ENCODE results near the gene CSTF1. TPM values are rescaled to one million over a fixed set of nuclear protein-coding genes. Genes with fewer than 3 reads are reported as not detected.
"Not testable (repeated sequence)": the region's sequence is repeated elsewhere in the genome, so short reads cannot be mapped to it uniquely, and the experiment has no call there.

CSTF1 gene
- total and polyA plus RNA-seq, 2 experiments from 2014 or later = 15.4 to 34.8 TPM

- Histone ChIP-seq H4K20me1 (ENCODE audit: insufficient read depth, poor library complexity, severe bottlenecking) (no peaks in the 10 kb centered on the region), H2AFZ (no peak overlapping the region), H3K9me3 (ENCODE audit: low read depth) (no peaks in the 10 kb centered on the region), H3K9me2 (replicated peaks; ENCODE audit: insufficient read depth) (no peaks in the 10 kb centered on the region), H3K27me3 (no peaks in the 10 kb centered on the region), H3K4me1 (ENCODE audit: insufficient read depth) (no peaks in the 10 kb centered on the region), H3K4me2 (no peak overlapping the region), H3K36me3 (replicated peaks; ENCODE audit: insufficient read depth, low read depth) (no peaks in the 10 kb centered on the region), H3K79me2 (peaks cover 46% of the 10 kb centered on the region), H3K4me3 (no peak overlapping the region), H3K27ac (no peak overlapping the region)
- no peak for DNase-seq (ENCODE audit: low spot score)
- WGBS (ENCODE audit: low lambda C conversion rate, missing lambda C conversion rate) = 96% methylated on average over 4 of the region's 4 CpGs
- TF ChIP-seq EZH2phosphoT487 (IDR thresholded peaks at IDR 0.05; ENCODE audit: low read depth, severe bottlenecking, unreplicated experiment) (no peak), CTCF (IDR thresholded peaks at IDR 0.05; ENCODE audit: poor library complexity) (no peak), EZH2 (IDR thresholded peaks at IDR 0.05; ENCODE audit: borderline replicate concordance) (no peak)
These were observed 7.3 kb upstream of the CSTF1 start for GRCh38 chr20:56385130-56385529.

- no peak overlapping the region for H3K4me3 ChIP-seq
- H2AFZ ChIP-seq = no peak overlapping the region
- H3K27ac ChIP-seq = no peak overlapping the region
- no peaks in the 10 kb centered on the region for H3K9me2 ChIP-seq (replicated peaks; ENCODE audit: insufficient read depth)
- no peak for TF ChIP-seq EZH2phosphoT487 (IDR thresholded peaks at IDR 0.05; ENCODE audit: low read depth, severe bottlenecking, unreplicated experiment)
- TF ChIP-seq EZH2 (IDR thresholded peaks at IDR 0.05; ENCODE audit: borderline replicate concordance) = no peak
- no peak for TF ChIP-seq CTCF (IDR thresholded peaks at IDR 0.05; ENCODE audit: poor library complexity)
- no peaks in the 10 kb centered on the region for H3K9me3 ChIP-seq (ENCODE audit: low read depth)
- 94% methylated on average over 6 of the region's 6 CpGs for WGBS (ENCODE audit: low lambda C conversion rate, missing lambda C conversion rate)
- H3K27me3 ChIP-seq = no peaks in the 10 kb centered on the region
- DNase-seq (ENCODE audit: low spot score) = no peak
- H3K4me2 ChIP-seq = no peak overlapping the region
- H3K36me3 ChIP-seq (replicated peaks; ENCODE audit: insufficient read depth, low read depth) = no peaks in the 10 kb centered on the region
- H3K4me1 ChIP-seq (ENCODE audit: insufficient read depth) = no peaks in the 10 kb centered on the region
- H4K20me1 ChIP-seq (ENCODE audit: insufficient read depth, poor library complexity, severe bottlenecking) = no peaks in the 10 kb centered on the region
- H3K79me2 ChIP-seq = peaks cover 56% of the 10 kb centered on the region
These were observed 6.2 kb upstream of the CSTF1 start for GRCh38 chr20:56386219-56386618.

GRCh38 chr20:56388882-56389281, 3.6 kb upstream of the CSTF1 start:
- Histone ChIP-seq H4K20me1 (ENCODE audit: insufficient read depth, poor library complexity, severe bottlenecking) (no peaks in the 10 kb centered on the region), H3K9me2 (replicated peaks; ENCODE audit: insufficient read depth) (no peaks in the 10 kb centered on the region), H3K27ac (no peak overlapping the region), H3K27me3 (no peaks in the 10 kb centered on the region), H3K9me3 (ENCODE audit: low read depth) (no peaks in the 10 kb centered on the region), H3K4me1 (ENCODE audit: insufficient read depth) (peaks cover 6% of the 10 kb centered on the region), H2AFZ (no peak overlapping the region), H3K36me3 (replicated peaks; ENCODE audit: insufficient read depth, low read depth) (no peaks in the 10 kb centered on the region), H3K4me3 (no peak overlapping the region), H3K79me2 (peaks cover 63% of the 10 kb centered on the region), H3K4me2 (no peak overlapping the region)
- TF ChIP-seq EZH2 (IDR thresholded peaks at IDR 0.05; ENCODE audit: borderline replicate concordance) (no peak), EZH2phosphoT487 (IDR thresholded peaks at IDR 0.05; ENCODE audit: low read depth, severe bottlenecking, unreplicated experiment) (no peak), CTCF (IDR thresholded peaks at IDR 0.05; ENCODE audit: poor library complexity) (no peak)
- 97% methylated on average over 4 of the region's 4 CpGs for WGBS (ENCODE audit: low lambda C conversion rate, missing lambda C conversion rate)
- DNase-seq (ENCODE audit: low spot score) = no peak

- no peak overlapping the region for H3K27ac ChIP-seq
- TF ChIP-seq EZH2phosphoT487 (IDR thresholded peaks at IDR 0.05; ENCODE audit: low read depth, severe bottlenecking, unreplicated experiment) = no peak
- no peak for TF ChIP-seq EZH2 (IDR thresholded peaks at IDR 0.05; ENCODE audit: borderline replicate concordance)
- TF ChIP-seq CTCF (IDR thresholded peaks at IDR 0.05; ENCODE audit: poor library complexity) = no peak
- H3K36me3 ChIP-seq (replicated peaks; ENCODE audit: insufficient read depth, low read depth) = no peaks in the 10 kb centered on the region
- H3K79me2 ChIP-seq = peaks cover 73% of the 10 kb centered on the region
- WGBS (ENCODE audit: low lambda C conversion rate, missing lambda C conversion rate) = 92% methylated on average over 4 of the region's 4 CpGs
- H4K20me1 ChIP-seq (ENCODE audit: insufficient read depth, poor library complexity, severe bottlenecking) = no peaks in the 10 kb centered on the region
- DNase-seq (ENCODE audit: low spot score) = no peak
- no peak overlapping the region for H3K4me3 ChIP-seq
- H3K9me2 ChIP-seq (replicated peaks; ENCODE audit: insufficient read depth) = no peaks in the 10 kb centered on the region
- H2AFZ ChIP-seq = no peak overlapping the region
- H3K27me3 ChIP-seq = no peaks in the 10 kb centered on the region
- no peaks in the 10 kb centered on the region for H3K9me3 ChIP-seq (ENCODE audit: low read depth)
- peaks cover 10% of the 10 kb centered on the region for H3K4me1 ChIP-seq (ENCODE audit: insufficient read depth)
- H3K4me2 ChIP-seq = no peak overlapping the region
These were observed 2.6 kb upstream of the CSTF1 start for GRCh38 chr20:56389807-56390206.

- Histone ChIP-seq H3K4me2 (peak overlapping the region; percentile 78), H3K79me2 (peaks cover 76% of the 10 kb centered on the region)
- not testable (repeated sequence) for DNase-seq (ENCODE audit: low spot score); H3K4me1 ChIP-seq (ENCODE audit: insufficient read depth); H3K9me3 ChIP-seq (ENCODE audit: low read depth); H4K20me1 ChIP-seq (ENCODE audit: insufficient read depth, poor library complexity, severe bottlenecking); H3K27me3 ChIP-seq; H3K36me3 ChIP-seq (replicated peaks; ENCODE audit: insufficient read depth, low read depth); H3K4me3 ChIP-seq; H2AFZ ChIP-seq; H3K27ac ChIP-seq; H3K9me2 ChIP-seq (replicated peaks; ENCODE audit: insufficient read depth)
- 100% methylated on average over 9 of the region's 9 CpGs for WGBS (ENCODE audit: low lambda C conversion rate, missing lambda C conversion rate)
These were observed 2.0 kb upstream of the CSTF1 start for GRCh38 chr20:56390396-56390795.

Data from hepatocyte (in vitro differentiated cells).